Keratinocyte (primary cell): Measurements from ENCODE around the gene KCNC1.

Source experiments
- CTCF ChIP-seq, 3 experiments: IDR thresholded peaks in 1 of 3; conservative IDR thresholded peaks in 1 of 3; optimal IDR thresholded peaks in 1 of 3; 2 replicates in 2 of 3; 3 replicates in 1 of 3; pipeline versions ENCODE3 to v1.5.1; 2011; ENCODE audit warnings: low read length in 3 of 3, mild to moderate bottlenecking in 3 of 3, moderate library complexity in 2 of 3, control low read depth in 1 of 3, inconsistent platforms in 1 of 3; ENCODE audit not compliant: insufficient read depth in 2 of 3; ENCODE audit errors: extremely low read depth in 1 of 3
- EZH2 ChIP-seq: IDR thresholded peaks from one replicate; pipeline ENCODE4 v1.6.1; 2012; ENCODE audit warnings: inconsistent platforms, mild to moderate bottlenecking, low read length, moderate library complexity

GRCh38 chr11:17734418-17734911, at the start of gene KCNC1:
- TF ChIP-seq CTCF (optimal IDR thresholded peaks at IDR 0.05 in 1 of 3, IDR thresholded peaks at IDR 0.05 in 1 of 3, conservative IDR thresholded peaks at IDR 0.05 in 1 of 3; ENCODE audit: extremely low read depth in 1 of 3, insufficient read depth in 2 of 3, low read length in 3 of 3), result no peak
- TF ChIP-seq EZH2, result no peak
